OCI-LY3 (cell line): ENCODE results near the gene KRT4.

Experiments used
- H2AFZ ChIP-seq: fragments of 200-600, 300-600 bp; shearing (Covaris generic); 2 replicates; pipeline ENCODE4 v1.6.0; 2014; ENCODE audit warnings: antibody characterized with exemption, low read depth, low read length
- H3K27ac ChIP-seq: fragments of 200-600, 300-600 bp; sonication (generic); 2 replicates; pipeline ENCODE4 v1.5.1; 2014; ENCODE audit warnings: mild to moderate bottlenecking, low read length, moderate library complexity, mixed read lengths
- H3K27me3 ChIP-seq: fragments of 200-600, 300-600 bp; sonication (generic); 2 replicates; pipeline ENCODE4 v1.6.1; 2014; ENCODE audit warnings: low read depth, low read length, mixed read lengths
- H3K36me3 ChIP-seq: fragments of 200-600, 300-600 bp; sonication (generic); replicated peaks from 2 replicates; pipeline ENCODE3; 2014; ENCODE audit warnings: low read depth, low read length, mixed read lengths
- H3K4me1 ChIP-seq: fragments of 300-600, 200-600 bp; sonication (generic); 2 replicates; pipeline ENCODE4 v1.6.1; 2014; ENCODE audit warnings: low read length, mixed read lengths
- H3K4me2 ChIP-seq: fragments of 200-600, 300-600 bp; sonication (generic); 2 replicates; pipeline ENCODE4 v1.6.1; 2014; ENCODE audit warnings: low read length, mixed read lengths
- H3K4me3 ChIP-seq: fragments of 300-600, 200-600 bp; sonication (generic); 2 replicates; pipeline ENCODE4 v1.5.1; 2014; ENCODE audit warnings: antibody characterized with exemption, mild to moderate bottlenecking, low read length, moderate library complexity
- H3K79me2 ChIP-seq: fragments of 300-600, 200-600 bp; shearing (Covaris generic); 2 replicates; pipeline ENCODE4 v1.6.1; 2014; ENCODE audit warnings: mild to moderate bottlenecking, low read length, mixed read lengths
- H3K9ac ChIP-seq: fragments of 300-600, 200-600 bp; shearing (Covaris generic); 2 replicates; pipeline ENCODE4 v1.6.0; 2014; ENCODE audit warnings: mild to moderate bottlenecking, low read length, moderate library complexity
- H3K9me3 ChIP-seq: fragments of 200-600, 300-600 bp; shearing (Covaris generic); 2 replicates; pipeline ENCODE4 v1.6.1; 2014; ENCODE audit warnings: low read length, mixed read lengths; ENCODE audit not compliant: insufficient read depth
- H4K20me1 ChIP-seq: fragments of 200-600, 300-600 bp; sonication (generic); 2 replicates; pipeline ENCODE4 v1.6.1; 2016; ENCODE audit warnings: low read length, mixed read lengths; ENCODE audit not compliant: insufficient read depth
- EZH2phosphoT487 ChIP-seq: fragments of 200-600 bp; shearing (Covaris generic); IDR thresholded peaks from 2 replicates; pipeline ENCODE4 v1.6.1; 2018; ENCODE audit warnings: antibody characterized with exemption, mixed run types, low read depth
- TF ChIP-seq, protein P1 (sequence below): fragments of 200-600, 300-600 bp; sonication (generic); IDR thresholded peaks from 2 replicates; pipeline ENCODE4 v1.5.1; 2014; ENCODE audit warnings: antibody characterized with exemption, low read length, low read depth

The KRT4 gene

DNA sequence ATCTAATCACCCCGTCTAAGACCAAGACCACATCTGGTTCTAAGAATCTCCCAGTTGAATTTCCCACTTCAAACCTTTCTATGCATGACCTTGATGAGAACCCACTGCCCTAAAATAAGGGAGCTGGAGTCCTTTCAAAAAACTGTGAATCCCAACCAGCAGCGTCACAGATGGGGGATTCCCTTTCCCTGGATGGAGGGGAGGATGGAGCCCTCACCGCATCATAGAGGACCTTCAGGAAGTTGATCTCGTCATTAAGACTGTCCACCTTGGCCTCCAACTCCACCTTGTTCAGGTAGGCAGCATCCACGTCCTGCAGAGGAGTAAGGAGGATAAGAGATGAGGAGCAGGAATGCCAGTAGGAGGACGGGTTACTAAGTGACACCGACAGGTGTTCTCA lies 4.8 kb downstream of the KRT4 start:
- Histone ChIP-seq H3K27ac (no peak overlapping the region), H3K4me1 (no peaks in the 10 kb centered on the region), H3K79me2 (no peaks in the 10 kb centered on the region), H4K20me1 (no peaks in the 10 kb centered on the region), H3K4me3 (no peak overlapping the region), H3K9me3 (no peaks in the 10 kb centered on the region), H3K36me3 (no peaks in the 10 kb centered on the region), H3K4me2 (no peak overlapping the region), H2AFZ (no peak overlapping the region), H3K27me3 (peaks cover 13% of the 10 kb centered on the region; the same call in 1 of the 2 replicates), H3K9ac (no peak overlapping the region)
- TF ChIP-seq, protein P1, sequence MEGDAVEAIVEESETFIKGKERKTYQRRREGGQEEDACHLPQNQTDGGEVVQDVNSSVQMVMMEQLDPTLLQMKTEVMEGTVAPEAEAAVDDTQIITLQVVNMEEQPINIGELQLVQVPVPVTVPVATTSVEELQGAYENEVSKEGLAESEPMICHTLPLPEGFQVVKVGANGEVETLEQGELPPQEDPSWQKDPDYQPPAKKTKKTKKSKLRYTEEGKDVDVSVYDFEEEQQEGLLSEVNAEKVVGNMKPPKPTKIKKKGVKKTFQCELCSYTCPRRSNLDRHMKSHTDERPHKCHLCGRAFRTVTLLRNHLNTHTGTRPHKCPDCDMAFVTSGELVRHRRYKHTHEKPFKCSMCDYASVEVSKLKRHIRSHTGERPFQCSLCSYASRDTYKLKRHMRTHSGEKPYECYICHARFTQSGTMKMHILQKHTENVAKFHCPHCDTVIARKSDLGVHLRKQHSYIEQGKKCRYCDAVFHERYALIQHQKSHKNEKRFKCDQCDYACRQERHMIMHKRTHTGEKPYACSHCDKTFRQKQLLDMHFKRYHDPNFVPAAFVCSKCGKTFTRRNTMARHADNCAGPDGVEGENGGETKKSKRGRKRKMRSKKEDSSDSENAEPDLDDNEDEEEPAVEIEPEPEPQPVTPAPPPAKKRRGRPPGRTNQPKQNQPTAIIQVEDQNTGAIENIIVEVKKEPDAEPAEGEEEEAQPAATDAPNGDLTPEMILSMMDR: no peak
- TF ChIP-seq EZH2phosphoT487: no peak

DNA sequence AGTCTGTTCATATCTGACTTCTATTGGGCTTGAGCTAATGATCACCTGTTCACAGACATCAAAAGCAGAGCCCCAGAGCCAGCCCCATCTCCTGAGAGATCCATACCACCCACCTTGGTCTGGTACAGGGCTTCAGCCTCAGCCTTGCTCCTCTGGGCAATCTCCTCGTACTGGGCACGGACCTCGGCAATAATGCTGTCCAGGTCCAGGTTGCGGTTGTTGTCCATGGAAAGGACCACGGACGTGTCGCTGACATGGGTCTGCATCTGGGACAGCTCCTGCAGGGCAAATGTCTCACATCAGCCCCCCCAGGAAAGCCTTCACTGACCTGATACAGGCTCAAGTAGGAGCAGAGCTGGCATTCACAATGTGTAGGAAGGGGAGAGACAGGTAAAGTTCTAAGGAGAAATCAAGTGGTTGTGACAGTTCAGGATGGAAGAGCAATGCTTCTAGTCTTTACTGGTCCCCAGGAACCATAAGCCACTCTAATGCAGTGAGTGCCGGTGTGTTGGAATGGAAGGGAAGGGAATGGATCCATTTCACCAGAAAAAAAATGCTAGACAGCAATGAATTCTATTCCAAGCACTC lies 5.2 kb downstream of the KRT4 start:
- no peak overlapping the region for H2AFZ ChIP-seq
- H3K27ac ChIP-seq: no peak overlapping the region
- no peaks in the 10 kb centered on the region for H3K9me3 ChIP-seq
- H3K36me3 ChIP-seq: no peaks in the 10 kb centered on the region
- no peaks in the 10 kb centered on the region for H3K79me2 ChIP-seq
- H3K4me3 ChIP-seq: no peak overlapping the region
- H3K4me1 ChIP-seq: no peaks in the 10 kb centered on the region
- peaks cover 16% of the 10 kb centered on the region; the same call in 1 of the 2 replicates for H3K27me3 ChIP-seq
- no peak overlapping the region for H3K9ac ChIP-seq
- H4K20me1 ChIP-seq: no peaks in the 10 kb centered on the region
- no peak overlapping the region for H3K4me2 ChIP-seq
- TF ChIP-seq, protein P1: no peak
- no peak for TF ChIP-seq EZH2phosphoT487

DNA sequence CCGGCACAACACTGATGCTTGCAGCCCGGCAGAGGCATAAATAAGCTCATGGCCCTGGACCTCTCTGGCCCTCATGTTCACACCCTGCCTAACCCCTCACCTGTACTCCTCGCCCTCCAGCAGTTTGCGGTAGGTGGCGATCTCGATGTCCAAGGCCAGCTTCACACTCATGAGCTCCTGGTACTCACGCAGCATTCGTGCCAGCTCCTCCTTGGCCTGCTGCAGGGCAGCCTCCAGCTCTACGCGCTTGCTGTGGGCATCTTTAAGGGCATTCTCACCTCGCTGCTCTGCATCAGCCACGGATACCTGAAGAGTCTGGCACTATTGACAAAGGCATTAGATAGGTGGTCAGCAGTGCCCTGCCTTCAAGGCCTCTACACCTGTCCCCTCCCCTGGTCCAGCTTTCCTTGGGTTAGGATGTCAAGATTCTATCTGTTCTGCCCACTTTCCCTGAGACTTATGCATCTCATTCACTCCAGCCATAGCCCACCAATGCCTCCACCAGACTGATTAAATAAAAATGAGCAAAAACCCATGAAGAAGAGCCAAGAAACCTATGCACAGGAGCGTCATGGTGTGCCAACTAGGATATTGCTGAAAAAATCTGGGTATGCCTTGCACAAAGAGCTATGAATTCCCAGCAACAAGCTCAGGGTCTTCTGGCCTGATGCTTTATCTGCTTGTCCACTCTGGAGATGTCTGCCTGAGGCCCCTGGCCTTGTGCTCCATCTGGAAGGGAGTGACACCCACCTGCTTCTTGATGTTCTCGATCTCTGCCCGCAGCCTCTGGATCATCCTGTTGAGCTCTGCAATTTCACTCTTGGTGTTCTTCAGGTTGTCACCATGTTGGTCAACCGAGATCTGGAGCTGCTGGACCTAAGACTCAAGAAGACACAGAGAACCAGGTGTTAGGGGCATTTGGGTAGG lies 6.1 kb downstream of the KRT4 start:
- no peak for TF ChIP-seq EZH2phosphoT487
- TF ChIP-seq, protein P1: no peak
- Histone ChIP-seq H3K36me3 (no peaks in the 10 kb centered on the region), H3K79me2 (no peaks in the 10 kb centered on the region), H3K9me3 (no peaks in the 10 kb centered on the region), H4K20me1 (no peaks in the 10 kb centered on the region), H3K27me3 (peaks cover 16% of the 10 kb centered on the region; the same call in 1 of the 2 replicates), H2AFZ (no peak overlapping the region), H3K4me2 (no peak overlapping the region), H3K4me1 (no peaks in the 10 kb centered on the region), H3K4me3 (no peak overlapping the region), H3K27ac (no peak overlapping the region), H3K9ac (no peak overlapping the region)

DNA sequence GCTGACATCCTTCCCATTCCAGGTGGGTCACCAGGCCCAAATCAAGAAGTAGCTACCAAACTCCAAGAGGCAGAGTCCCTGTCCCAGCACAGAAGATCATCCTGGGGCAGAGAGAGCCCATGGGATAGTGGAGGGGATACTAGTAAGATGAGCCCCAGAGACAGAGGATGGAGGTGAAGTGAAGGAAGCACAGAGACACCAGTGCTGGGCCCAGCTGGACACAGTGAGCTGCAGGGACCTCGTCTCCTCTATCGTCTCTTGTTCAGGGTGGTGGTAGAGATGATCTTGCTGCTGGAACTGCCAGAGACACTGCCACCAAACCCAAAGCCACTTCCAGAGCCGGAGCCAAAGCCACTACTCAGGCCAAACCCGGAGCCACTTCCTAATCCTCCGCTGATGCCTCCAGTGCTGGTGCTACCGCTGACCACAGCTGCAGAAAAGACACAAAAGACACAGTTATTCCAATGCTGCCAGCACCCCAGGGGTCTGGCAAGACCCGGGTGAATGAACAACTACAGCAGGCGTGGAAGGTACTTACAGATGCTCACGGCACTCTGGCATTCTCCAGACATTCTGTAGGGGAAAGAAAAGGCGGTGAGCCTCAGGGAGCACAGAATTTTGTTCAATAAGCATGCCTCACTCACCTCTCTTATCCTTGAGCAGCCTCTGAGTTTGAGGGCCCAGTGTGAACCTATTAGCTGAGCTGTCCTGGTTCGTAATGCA lies 6.9 kb downstream of the KRT4 start:
- no peaks in the 10 kb centered on the region for H4K20me1 ChIP-seq
- no peak overlapping the region for H3K9ac ChIP-seq
- no peaks in the 10 kb centered on the region for H3K9me3 ChIP-seq
- H3K4me2 ChIP-seq: no peak overlapping the region
- H3K36me3 ChIP-seq: no peaks in the 10 kb centered on the region
- no peaks in the 10 kb centered on the region for H3K4me1 ChIP-seq
- H2AFZ ChIP-seq: no peak overlapping the region
- TF ChIP-seq, protein P1: no peak
- no peak for TF ChIP-seq EZH2phosphoT487
- H3K79me2 ChIP-seq: no peaks in the 10 kb centered on the region
- no peak overlapping the region for H3K27ac ChIP-seq
- H3K4me3 ChIP-seq: no peak overlapping the region
- H3K27me3 ChIP-seq: peaks cover 22% of the 10 kb centered on the region; the same call in 1 of the 2 replicates
